Measurements from ENCODE around the gene XYLB. TPM values are rescaled to one million over a fixed set of nuclear protein-coding genes. Genes with fewer than 3 reads are reported as not detected.

The XYLB gene
- total RNA-seq, 2 experiments from 2014 or later, result 0.25 to 0.59 TPM

GRCh38 chr3:38369186-38369585 lies 22.6 kb downstream of the XYLB start:
- Mint-ChIP-seq H3K27ac (no peak overlapping the region), H3K27me3 (no peaks in the 10 kb centered on the region), H3K4me3 (no peak overlapping the region), H3K36me3 (ENCODE audit: low read depth) (no peaks in the 10 kb centered on the region), H3K4me1 (ENCODE audit: low read depth) (peaks cover 21% of the 10 kb centered on the region), H3K9me3 (no peaks in the 10 kb centered on the region)
- Histone ChIP-seq H3K4me1 (ENCODE audit: insufficient read depth, low read length) (peaks cover 24% of the 10 kb centered on the region), H3K36me3 (ENCODE audit: insufficient read depth, low read length) (no peaks in the 10 kb centered on the region), H3K27me3 (ENCODE audit: control insufficient read depth in 1 of 2, insufficient read depth in 2 of 2, low read length in 2 of 2) (no peaks in the 10 kb centered on the region), H3K9me3 (ENCODE audit: control insufficient read depth in 1 of 2, insufficient read depth in 1 of 2, low read length in 2 of 2) (peaks cover 0 to 11% of the 10 kb centered on the region in 2 experiments), H3K27ac (ENCODE audit: low read depth in 1 of 2, low read length in 2 of 2) (no peak overlapping the region), H3K4me3 (ENCODE audit: low read length) (no peak overlapping the region)
- intact Hi-C loops (cut with DNase I, micrococcal nuclease), result no loop called here
- ChIA-PET CTCF (no interaction called here), POLR2A (interaction anchor here (1.0 kb wide), 1 partner anchor 10 kb away, joined by 3 read pairs; no protein-coding TSS in a partner anchor)
- DNase-seq (no peak), ATAC-seq (ENCODE audit: poor library complexity) (no peak)
- no peak for TF ChIP-seq CTCF (IDR thresholded peaks at IDR 0.05)

GRCh38 chr3:38370149-38370548 lies 23.6 kb downstream of the XYLB start:
- POLR2A ChIA-PET, result no interaction called here
- ATAC-seq (ENCODE audit: poor library complexity) (no peak), DNase-seq (no peak)
- peaks cover 0 to 11% of the 10 kb centered on the region in 2 experiments for H3K9me3 ChIP-seq (ENCODE audit: control insufficient read depth in 1 of 2, insufficient read depth in 1 of 2, low read length in 2 of 2)
- CTCF ChIA-PET, result no interaction called here
- peaks cover 30% of the 10 kb centered on the region for H3K4me1 ChIP-seq (ENCODE audit: insufficient read depth, low read length)
- H3K27me3 Mint-ChIP-seq, result no peaks in the 10 kb centered on the region
- no peak for TF ChIP-seq CTCF (IDR thresholded peaks at IDR 0.05)
- H3K27me3 ChIP-seq (ENCODE audit: control insufficient read depth in 1 of 2, insufficient read depth in 2 of 2, low read length in 2 of 2), result no peaks in the 10 kb centered on the region
- intact Hi-C loops (cut with DNase I, micrococcal nuclease), result no loop called here
- H3K36me3 ChIP-seq (ENCODE audit: insufficient read depth, low read length), result no peaks in the 10 kb centered on the region
- no peak overlapping the region for H3K27ac Mint-ChIP-seq
- no peaks in the 10 kb centered on the region for H3K9me3 Mint-ChIP-seq
- peaks cover 25% of the 10 kb centered on the region for H3K4me1 Mint-ChIP-seq (ENCODE audit: low read depth)
- no peaks in the 10 kb centered on the region for H3K36me3 Mint-ChIP-seq (ENCODE audit: low read depth)
- no peak overlapping the region for H3K4me3 ChIP-seq (ENCODE audit: low read length)
- H3K27ac ChIP-seq (ENCODE audit: low read depth in 1 of 2, low read length in 2 of 2), result no peak overlapping the region
- H3K4me3 Mint-ChIP-seq, result no peak overlapping the region

- ChIA-PET CTCF (no interaction called here), POLR2A (no interaction called here)
- H3K4me1 Mint-ChIP-seq (ENCODE audit: low read depth), result peaks cover 31% of the 10 kb centered on the region
These were observed 24.3 kb downstream of the XYLB start for GRCh38 chr3:38370861-38371260.

More at GRCh38 chr3:38370861-38371260, 24.3 kb downstream of the XYLB start:
- H3K4me1 ChIP-seq (ENCODE audit: insufficient read depth, low read length), result peaks cover 36% of the 10 kb centered on the region
- no peaks in the 10 kb centered on the region for H3K27me3 Mint-ChIP-seq
- no peak for TF ChIP-seq CTCF (IDR thresholded peaks at IDR 0.05)
- no peaks in the 10 kb centered on the region for H3K36me3 ChIP-seq (ENCODE audit: insufficient read depth, low read length)
- no peak for ATAC-seq (ENCODE audit: poor library complexity)
- no peak overlapping the region for H3K27ac Mint-ChIP-seq
- H3K4me3 ChIP-seq (ENCODE audit: low read length), result no peak overlapping the region
- no peak overlapping the region for H3K27ac ChIP-seq (ENCODE audit: low read depth in 1 of 2, low read length in 2 of 2)
- peaks cover 0 to 11% of the 10 kb centered on the region in 2 experiments for H3K9me3 ChIP-seq (ENCODE audit: control insufficient read depth in 1 of 2, insufficient read depth in 1 of 2, low read length in 2 of 2)
- intact Hi-C loops (cut with DNase I, micrococcal nuclease), result no loop called here
- no peaks in the 10 kb centered on the region for H3K36me3 Mint-ChIP-seq (ENCODE audit: low read depth)
- no peaks in the 10 kb centered on the region for H3K9me3 Mint-ChIP-seq
- no peak overlapping the region for H3K4me3 Mint-ChIP-seq
- no peak for DNase-seq
- H3K27me3 ChIP-seq (ENCODE audit: control insufficient read depth in 1 of 2, insufficient read depth in 2 of 2, low read length in 2 of 2), result no peaks in the 10 kb centered on the region
